Activated CD8-positive, alpha-beta memory T cell treated with anti-CD3 and anti-CD28 coated beads for 4 hours (primary cell): Measurements from ENCODE around the gene DLX5.
A peak's percentile ranks its signal among the peaks of the same experiment; 100 is the strongest.
"Not testable (repeated sequence)": the region's sequence is repeated elsewhere in the genome, so short reads cannot be mapped to it uniquely, and the experiment has no call there.

ENCODE experiments used
- DNase-seq, 2 donors: peaks; one replicate each; pipeline ENCODE4 v3.0.0-alpha.2; 2020; ENCODE audit warnings: low read depth in 2 of 2

DLX5 gene

GRCh38 chr7:97024209-97025129, at the start of gene DLX5:
Gene DLX5, minus strand, starts transcription at chr7:97024831. Its CDS starts 208 bp downstream, at chr7:97024623.
- DNase-seq: no peak

DNA sequence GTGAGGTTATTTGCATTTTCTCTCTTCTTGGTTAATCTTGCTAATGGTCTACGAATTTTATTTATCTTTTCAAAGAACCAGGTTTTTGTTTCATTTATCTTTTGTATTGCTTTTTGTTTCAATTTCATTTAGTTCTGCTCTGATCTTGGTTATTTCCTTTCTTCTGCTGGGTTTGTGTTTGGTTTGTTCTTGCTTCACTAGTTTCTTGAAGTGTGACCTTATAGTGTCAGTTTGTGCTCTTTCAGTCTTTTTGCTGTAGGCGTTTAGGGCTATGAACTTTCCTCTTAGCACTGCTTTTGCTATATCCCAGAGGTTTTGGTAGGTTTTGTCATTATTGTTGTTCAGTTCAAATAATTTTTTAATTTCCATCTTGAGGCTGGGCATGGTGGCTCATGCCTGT, 47.4 kb upstream of the DLX5 start:
- DNase-seq: not testable (repeated sequence)

DNA sequence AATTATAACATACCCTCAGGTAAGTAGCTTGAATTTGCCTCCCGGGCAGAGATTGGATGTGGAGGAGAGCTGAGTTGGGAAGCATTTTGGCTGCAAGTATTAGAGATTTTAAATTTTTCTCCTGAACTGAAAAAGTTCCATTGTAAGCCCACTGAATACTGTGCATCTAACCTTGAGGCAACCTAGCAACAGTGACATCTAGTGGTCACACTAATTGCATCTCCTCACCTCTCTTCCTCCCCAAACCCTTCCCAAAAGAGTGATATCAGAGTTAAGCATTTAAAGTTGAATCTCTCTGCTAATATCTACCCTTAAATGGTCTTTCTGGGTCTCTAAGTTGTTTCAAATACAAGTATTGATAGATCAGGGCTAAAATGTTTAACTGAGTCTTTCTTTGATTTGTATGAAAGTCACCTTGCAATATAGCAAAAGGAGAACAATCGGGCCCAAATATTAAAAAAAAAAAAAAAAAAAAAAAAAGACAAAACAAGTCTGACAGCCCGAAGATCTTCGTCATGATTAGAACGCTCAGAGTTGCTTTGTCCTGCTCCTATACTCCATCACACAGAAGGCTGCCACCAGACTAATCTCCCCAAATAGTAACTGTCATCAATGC, 40.4 kb upstream of the DLX5 start:
- DNase-seq: no peak

- no peak for DNase-seq
These were observed 39.4 kb upstream of the DLX5 start for GRCh38 chr7:97064020-97064419.

GRCh38 chr7:97043281-97043680, 18.6 kb upstream of the DLX5 start:
- DNase-seq: no peak

DNA sequence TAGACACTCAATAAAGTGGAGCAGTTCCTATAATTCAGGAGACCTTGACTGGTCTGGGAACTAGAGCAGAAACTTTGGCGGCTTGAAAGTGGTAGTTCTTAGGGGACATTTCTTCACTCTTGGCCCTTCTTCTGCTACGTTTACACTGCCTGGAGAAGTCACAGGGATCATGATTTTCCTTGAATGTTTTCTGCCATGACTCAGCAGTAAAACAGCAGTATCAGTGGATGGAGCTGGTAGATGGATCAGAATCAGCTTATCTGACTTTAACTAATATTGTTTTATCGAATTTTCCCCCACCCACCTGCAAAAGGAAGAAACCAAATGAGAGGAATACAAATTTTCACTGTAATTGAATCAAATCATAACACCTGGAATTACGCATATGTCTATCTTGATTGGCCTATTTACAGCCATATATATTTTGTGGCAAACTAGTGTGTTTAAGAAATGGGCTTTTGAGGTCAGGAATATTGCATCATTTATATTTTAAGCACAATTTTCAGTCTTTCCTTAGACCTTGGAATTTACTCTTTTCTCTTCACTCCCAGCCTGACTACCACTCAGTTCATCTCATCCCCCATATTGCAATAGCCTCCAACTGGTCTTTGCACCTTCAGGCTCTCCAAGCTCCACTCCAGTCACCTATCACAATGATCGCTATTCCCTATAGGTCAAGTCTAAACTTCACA, 14.9 kb upstream of the DLX5 start:
- DNase-seq: no peak

- DNase-seq: not testable (repeated sequence)
These were observed 9.7 kb upstream of the DLX5 start for GRCh38 chr7:97034213-97034852.

DNA sequence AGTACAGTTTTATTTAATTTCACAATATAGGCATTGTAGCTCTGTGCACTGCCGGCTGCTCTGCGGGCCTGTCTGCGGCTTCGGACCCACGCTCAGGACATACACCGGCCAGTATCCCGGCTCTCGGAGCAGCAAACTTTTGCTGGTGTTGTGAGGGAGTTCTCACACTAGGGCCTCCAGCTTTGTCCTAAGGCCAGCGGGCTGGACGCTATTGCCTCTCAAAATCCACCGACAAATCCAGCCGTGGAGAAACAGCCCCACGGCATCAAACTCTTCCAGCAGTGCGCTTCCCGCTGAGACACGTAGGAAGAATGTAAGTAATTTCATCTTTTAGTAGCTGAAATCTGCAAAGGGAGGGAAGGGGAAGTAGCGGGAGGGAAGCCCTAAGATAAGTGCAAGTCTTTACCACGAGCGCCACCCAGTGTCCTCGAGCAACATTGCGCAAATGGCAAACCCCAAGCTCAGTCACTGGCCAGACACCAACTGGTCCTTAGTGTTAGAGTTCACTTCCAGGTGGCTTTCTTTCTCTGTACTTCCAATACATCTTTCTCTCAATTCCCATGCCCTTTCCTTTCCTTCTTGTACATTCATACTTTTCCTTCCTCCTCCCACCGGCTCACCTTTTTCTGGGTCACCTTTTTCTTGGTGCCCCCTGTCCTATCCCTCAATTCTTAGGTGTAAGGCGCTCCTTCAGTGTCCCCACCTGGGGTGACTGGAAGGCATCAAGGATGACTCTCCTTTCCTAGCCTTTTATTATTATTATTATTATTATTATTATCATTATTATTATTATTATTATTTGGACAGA, 3.0 kb upstream of the DLX5 start:
- peak; percentile 21 to 42 for DNase-seq

DNA sequence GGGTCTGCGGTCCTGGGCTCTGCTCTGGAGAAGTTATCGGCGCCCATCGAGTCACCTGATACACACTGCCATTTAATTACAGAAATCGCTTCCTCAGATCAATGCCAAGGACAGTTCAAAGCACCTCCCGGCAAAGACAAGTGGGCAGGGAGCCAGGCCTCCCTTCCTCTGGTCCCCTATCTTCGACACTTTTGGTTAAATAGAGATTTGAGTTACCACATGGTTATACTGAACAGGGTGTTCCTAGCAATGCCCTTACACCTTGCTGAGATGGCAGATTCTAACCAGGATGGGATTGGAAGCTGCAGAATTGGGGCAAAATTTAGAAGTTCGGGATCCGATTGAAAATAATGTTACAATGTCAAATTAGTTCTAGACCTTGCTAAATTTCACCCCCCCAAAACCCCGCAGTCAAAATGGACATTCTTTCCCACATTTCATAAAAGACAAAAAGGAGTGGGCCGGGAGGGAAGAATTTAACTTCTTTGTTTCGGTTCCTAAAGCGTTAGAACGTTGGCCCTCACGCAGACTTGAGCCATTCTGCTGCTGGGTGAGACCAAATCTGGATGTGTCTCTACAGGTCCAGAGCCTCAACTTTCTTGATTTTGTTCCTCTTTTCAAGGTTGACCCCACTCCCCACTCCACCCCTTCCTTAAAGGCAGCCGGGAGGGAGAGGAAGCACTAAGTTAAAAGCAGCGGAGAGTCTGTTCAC, 2.2 kb upstream of the DLX5 start:
- DNase-seq: no peak

- no peak for DNase-seq
These were observed 1.5 kb upstream of the DLX5 start for GRCh38 chr7:97025983-97026714.

GRCh38 chr7:97025130-97025499, 484 bp upstream of the DLX5 start:
- no peak for DNase-seq

DNA sequence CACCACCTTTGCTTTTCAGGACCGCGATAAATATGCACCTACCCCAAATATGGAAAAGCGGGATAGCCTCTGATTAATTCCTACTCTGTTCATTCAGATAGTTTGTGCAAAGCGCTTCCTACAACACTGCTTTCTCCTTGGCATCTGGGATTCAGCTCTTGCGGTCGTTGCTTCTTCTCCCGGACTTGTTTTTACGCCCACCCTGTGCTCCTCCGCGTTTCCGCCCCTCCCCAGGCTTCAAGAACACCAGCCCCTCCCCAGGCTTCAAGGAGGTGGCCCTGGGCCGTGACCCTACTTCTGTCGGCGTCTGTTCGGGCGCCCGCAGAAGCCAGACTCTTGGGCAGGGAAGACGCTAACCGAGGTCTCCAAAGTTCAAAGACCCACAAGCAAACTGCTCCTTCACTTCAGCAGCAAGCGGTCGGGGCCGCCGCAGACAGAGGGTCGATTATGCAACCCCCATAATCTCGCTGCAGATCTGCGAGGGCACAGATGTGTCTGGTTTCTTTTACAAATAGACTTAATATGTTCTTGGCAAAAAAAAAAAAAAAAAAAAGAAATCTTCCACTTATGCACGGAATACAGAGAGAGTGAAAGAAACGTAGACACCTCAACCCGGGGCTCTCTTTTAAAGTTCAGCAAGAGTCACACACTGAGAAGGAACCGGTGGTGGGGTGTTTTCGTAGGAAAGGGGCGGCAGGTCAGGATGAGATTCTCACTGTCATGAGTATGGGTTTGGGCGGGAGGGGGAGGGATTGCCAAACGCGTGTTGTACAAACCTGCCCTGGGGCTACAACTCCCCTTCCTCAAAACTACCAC, 1.9 kb downstream of the DLX5 start:
- DNase-seq: no peak

DNA sequence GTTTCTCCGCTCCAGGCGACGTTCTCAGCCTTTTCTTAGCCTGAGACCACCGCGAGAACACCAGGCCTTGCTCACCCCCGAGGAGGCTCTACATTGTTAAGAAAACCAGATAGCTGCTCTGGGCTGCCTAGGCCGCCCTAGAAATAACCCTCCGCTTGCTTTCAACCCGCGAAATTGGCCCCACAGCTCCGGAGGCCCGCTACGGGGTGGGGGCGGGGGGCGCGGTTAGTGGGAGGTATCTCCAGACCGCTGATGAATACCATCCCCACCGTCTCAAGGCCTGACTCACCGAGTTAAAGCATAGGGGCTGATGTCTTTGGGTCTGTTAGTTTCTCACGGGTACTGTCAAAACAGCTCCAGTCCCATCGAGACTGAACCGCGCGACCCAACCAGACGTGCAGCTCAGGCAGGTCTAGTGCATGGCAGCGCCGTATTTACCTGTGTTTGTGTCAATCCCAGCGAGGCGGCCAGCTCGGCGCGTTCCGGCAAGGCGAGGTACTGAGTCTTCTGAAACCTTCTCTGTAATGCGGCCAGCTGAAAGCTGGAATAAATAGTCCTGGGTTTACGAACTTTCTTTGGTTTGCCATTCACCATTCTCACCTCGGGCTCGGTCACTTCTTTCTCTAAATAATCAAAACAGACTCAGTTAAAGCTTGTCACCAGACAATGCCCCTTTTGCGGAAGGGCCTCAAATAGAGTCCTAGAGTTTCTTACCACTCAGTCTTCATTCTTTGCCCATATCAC, 2.7 kb downstream of the DLX5 start:
- no peak for DNase-seq

- DNase-seq: no peak
These were observed 3.5 kb downstream of the DLX5 start for GRCh38 chr7:97020996-97021746.

- no peak for DNase-seq
These were observed 4.0 kb downstream of the DLX5 start for GRCh38 chr7:97020601-97020995.

DNA sequence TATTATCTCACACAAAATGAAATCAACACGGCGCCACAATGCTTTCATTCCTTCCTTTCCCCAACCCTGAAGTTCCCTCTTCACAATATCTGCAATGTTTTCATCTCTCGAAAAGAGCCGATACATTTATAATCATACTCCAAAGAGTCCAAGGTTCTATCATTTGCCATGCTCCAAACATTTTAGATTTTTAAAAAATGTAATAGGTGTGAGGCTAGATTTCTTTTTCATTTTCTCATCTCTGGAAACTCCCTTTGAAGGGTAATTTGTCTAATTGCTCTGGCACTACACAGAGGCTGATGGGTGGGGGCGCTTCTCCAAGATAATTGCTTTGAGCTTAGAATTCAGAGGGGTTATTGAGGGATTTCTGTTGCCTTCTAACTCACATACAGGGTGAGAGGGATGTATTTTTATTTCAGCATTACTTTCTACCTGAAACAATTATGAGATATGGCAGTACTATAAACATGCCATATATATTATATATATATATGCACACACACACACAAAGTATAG, 4.9 kb downstream of the DLX5 start:
- DNase-seq: no peak

DNA sequence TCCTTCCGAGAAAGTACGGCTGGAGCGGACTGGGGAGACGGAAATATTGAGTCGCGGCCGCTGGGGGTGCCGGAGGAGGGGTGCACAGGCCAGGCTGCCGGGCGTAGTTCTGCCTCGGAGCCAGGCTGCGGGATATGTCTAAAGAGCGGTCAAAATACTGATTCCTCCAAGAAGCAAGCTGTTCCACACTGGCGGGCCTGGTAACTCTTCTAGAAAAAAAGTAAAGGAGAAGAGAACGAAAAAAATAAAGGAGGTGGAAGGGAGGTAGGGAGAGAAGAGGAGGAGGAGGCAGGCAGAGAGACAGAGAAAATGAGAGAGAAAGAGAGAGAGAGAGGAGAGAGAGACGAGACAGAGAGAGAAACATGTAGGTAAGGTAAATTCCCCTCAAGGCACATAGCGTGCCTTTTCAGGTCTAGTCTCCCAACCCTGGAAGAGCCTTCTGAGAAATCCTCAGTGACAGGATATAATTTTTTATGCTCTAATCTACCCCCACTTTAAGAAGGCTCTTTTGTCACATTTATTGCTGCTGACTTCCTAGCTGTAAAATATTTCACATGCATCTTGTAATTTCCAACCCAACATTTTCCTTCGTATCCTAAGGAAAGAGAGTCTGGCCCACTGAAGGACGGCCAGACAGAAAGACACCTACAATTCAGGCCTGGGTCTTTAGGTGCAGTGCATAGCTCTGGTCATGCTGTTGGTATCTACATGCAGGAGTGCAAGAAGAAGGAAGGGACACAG, 5.7 kb downstream of the DLX5 start:
- DNase-seq: no peak
